WTC11 (cell line): ENCODE measurements around the gene FLT3.

Experiments used
- CTCF ChIP-seq: fragments of 200-600 bp; IDR thresholded peaks from 2 replicates; pipeline ENCODE4 v1.8.0; 2022; ENCODE audit warnings: antibody characterized with exemption
- ELF4 ChIP-seq: sonication (generic); formaldehyde crosslinking; IDR thresholded peaks from 2 replicates; pipeline ENCODE4 v1.8.1; 2022; ENCODE audit warnings: low read depth, mild to moderate bottlenecking, moderate library complexity, missing genetic modification reagents
- HMGXB4 ChIP-seq: sonication (generic); formaldehyde crosslinking; IDR thresholded peaks from 2 replicates; pipeline ENCODE4 v1.8.1; 2023; ENCODE audit warnings: mild to moderate bottlenecking, moderate library complexity, missing genetic modification reagents
- SP1 ChIP-seq: sonication (generic); formaldehyde crosslinking; conservative IDR thresholded peaks from 2 replicates; pipeline ENCODE4 v1.8.1; 2022; ENCODE audit warnings: missing genetic modification reagents
- TCF7 ChIP-seq: sonication (generic); formaldehyde crosslinking; IDR thresholded peaks from 2 replicates; pipeline ENCODE4 v1.8.0; 2022; ENCODE audit warnings: mild to moderate bottlenecking, low read depth, missing genetic modification reagents, moderate library complexity
- TP53 ChIP-seq: sonication (generic); formaldehyde crosslinking; IDR thresholded peaks from 2 replicates; pipeline ENCODE4 v1.8.1; 2023; ENCODE audit warnings: mild to moderate bottlenecking, missing genetic modification reagents
- USF1 ChIP-seq: sonication (generic); formaldehyde crosslinking; IDR thresholded peaks from 2 replicates; pipeline ENCODE4 v1.8.0; 2022; ENCODE audit warnings: mild to moderate bottlenecking, missing genetic modification reagents
- USF2 ChIP-seq: sonication (generic); formaldehyde crosslinking; IDR thresholded peaks from 2 replicates; pipeline ENCODE4 v1.8.1; 2023; ENCODE audit warnings: mild to moderate bottlenecking, missing genetic modification reagents, moderate library complexity
- ZNF121 ChIP-seq: sonication (generic); formaldehyde crosslinking; IDR thresholded peaks from 2 replicates; pipeline ENCODE4 v1.8.0; 2023; ENCODE audit warnings: missing genetic modification reagents
- ZNF138 ChIP-seq: sonication (generic); formaldehyde crosslinking; conservative IDR thresholded peaks from 2 replicates; pipeline ENCODE4 v1.8.1; 2022; ENCODE audit warnings: mild to moderate bottlenecking, moderate library complexity, missing genetic modification reagents
- ZNF232 ChIP-seq: sonication (generic); formaldehyde crosslinking; IDR thresholded peaks from 2 replicates; pipeline ENCODE4 v1.8.0; 2022; ENCODE audit warnings: mild to moderate bottlenecking, missing genetic modification reagents
- TF ChIP-seq, protein P1 (sequence below): sonication (generic); formaldehyde crosslinking; IDR thresholded peaks from 2 replicates; pipeline ENCODE4 v1.8.0; 2022; ENCODE audit warnings: mild to moderate bottlenecking, missing genetic modification reagents

DNA sequence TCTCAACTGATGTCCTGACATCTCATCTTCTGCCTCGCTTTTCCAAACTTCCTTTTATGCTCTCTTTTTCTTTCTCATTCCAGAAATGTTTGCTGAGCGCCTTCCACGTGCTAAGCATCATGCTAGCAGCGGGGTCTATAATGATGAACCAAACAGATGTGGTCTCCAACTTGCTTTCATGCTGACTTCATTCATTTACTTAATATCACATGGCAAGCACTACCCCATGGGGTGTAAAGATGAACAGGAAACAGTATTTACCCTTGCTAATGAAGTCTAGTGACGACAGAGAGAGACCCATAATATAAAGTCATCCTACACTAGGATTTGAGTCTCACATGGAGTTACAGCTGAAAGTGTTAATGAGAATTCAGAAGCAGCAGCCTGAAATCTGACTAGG, 90.3 kb downstream of the FLT3 start:
- TF ChIP-seq USF2 (no peak), CTCF (no peak), TCF7 (CRISPR knock-in tag) (no peak), ZNF121 (no peak), TP53 (CRISPR knock-in tag) (no peak), ELF4 (CRISPR knock-in tag) (no peak), ZNF232 (CRISPR knock-in tag) (no peak), USF1 (CRISPR knock-in tag) (no peak), ZNF138 (no peak), SP1 (CRISPR knock-in tag) (no peak), HMGXB4 (CRISPR knock-in tag) (no peak)
- TF ChIP-seq, protein P1, sequence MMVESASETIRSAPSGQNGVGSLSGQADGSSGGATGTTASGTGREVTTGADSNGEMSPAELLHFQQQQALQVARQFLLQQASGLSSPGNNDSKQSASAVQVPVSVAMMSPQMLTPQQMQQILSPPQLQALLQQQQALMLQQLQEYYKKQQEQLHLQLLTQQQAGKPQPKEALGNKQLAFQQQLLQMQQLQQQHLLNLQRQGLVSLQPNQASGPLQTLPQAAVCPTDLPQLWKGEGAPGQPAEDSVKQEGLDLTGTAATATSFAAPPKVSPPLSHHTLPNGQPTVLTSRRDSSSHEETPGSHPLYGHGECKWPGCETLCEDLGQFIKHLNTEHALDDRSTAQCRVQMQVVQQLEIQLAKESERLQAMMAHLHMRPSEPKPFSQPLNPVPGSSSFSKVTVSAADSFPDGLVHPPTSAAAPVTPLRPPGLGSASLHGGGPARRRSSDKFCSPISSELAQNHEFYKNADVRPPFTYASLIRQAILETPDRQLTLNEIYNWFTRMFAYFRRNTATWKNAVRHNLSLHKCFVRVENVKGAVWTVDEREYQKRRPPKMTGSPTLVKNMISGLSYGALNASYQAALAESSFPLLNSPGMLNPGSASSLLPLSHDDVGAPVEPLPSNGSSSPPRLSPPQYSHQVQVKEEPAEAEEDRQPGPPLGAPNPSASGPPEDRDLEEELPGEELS (CRISPR knock-in tag): no peak
